ENCODE data around the gene DAPP1.

GRCh38 chr4:99815597-99816011, 1.0 kb upstream of the DAPP1 start:
- TF ChIP-seq CTCF (IDR thresholded peaks at IDR 0.05) (no peak), POLR2AphosphoS5 (IDR thresholded peaks at IDR 0.05) (peak in 1 of 3 donors; percentile 46), EP300 (IDR thresholded peaks at IDR 0.05) (no peak)
